ENCODE results near the gene OSER1.
"Not testable (repeated sequence)": the region's sequence is repeated elsewhere in the genome, so short reads cannot be mapped to it uniquely, and the experiment has no call there.

Gene OSER1

GRCh38 chr20:44210406-44211176 is at the start of gene OSER1:
Gene OSER1 (minus strand): TSS chr20:44210771. CDS start chr20:44206957, 3,814 bp downstream.
- peak; percentile 92 for DNase-seq

GRCh38 chr20:44258226-44258890 is 47.8 kb upstream of the OSER1 start:
- no peak for DNase-seq

- no peak for DNase-seq
These were observed 46.4 kb upstream of the OSER1 start for GRCh38 chr20:44256961-44257360.

DNA sequence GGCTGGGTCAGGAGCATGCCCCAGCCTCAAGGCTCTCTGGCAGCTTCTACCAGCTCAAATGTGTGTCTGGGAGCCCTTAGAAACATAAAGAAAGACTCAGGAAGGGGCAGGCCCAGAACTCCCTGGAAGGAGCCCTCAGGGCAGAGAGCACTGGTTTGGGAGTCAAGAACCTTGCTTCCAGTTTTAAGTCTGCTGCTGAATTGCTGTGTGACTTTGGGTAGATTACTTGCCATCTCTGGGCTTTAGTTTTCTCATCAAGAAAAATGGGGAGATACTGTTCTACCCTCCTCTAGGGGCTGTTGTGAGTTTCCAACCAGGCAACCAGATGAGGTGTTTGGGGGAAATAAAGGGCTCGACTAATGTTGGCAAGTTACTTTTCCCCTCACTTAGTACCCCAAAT is 45.4 kb upstream of the OSER1 start:
- no peak for DNase-seq

DNA sequence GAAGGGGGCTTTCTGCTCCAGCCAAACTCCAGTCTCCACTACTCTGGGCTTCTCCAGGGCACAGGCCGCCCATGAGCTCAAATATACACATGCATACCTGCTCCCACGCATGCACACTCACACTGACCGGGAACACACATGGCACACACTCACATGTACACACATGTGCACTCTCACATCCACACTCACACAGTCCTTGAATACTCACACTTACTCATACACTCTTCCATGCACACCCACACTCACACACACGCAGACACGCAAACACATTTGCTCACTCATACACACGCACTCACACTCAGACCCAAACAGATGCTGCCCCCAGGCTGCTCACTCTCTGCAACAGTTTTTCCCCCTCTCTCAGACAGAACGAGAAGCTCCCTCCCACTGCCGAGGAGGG is 43.5 kb upstream of the OSER1 start:
- no peak for DNase-seq

DNA sequence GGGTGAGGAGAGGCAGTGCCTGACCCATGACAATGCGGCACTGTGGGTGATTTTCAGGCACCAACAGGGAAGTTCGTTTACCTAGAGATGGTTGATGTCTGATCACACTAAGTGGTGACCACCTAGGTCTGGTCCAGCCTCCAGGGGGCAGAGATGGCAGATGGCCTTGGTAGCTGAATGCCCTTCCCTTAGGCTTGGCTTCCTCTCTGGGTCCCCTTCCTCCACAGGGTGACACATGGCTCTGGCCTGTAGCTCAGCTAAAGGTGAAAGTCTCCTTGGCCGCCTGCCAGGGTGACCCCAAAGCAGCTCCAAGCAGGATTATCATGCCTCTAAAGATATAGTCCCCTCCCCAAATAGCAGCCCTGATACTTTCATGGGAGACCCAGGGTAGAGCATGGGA is 43.0 kb upstream of the OSER1 start:
- DNase-seq: no peak

GRCh38 chr20:44251284-44251683 is 40.7 kb upstream of the OSER1 start:
- DNase-seq: no peak

- no peak for DNase-seq
These were observed 37.8 kb upstream of the OSER1 start for GRCh38 chr20:44248410-44248759.

- DNase-seq: peak; percentile 1
These were observed 37.2 kb upstream of the OSER1 start for GRCh38 chr20:44247586-44248409.

DNA sequence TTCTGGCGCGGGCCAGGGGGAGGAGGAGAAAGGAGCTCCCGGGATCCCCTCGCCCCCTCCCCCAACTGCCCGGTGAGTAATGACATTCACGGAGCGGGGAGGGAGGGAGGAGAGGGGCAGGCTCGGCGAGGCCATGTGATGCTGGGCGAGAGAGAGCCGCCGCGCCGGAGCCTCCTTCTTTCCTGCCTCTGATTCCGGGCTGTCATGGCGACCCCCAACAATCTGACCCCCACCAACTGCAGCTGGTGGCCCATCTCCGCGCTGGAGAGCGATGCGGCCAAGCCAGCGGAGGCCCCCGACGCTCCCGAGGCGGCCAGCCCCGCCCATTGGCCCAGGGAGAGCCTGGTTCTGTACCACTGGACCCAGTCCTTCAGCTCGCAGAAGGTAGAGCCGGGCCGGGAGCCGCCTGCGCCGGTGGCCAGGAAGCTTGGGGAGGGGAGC is 36.6 kb upstream of the OSER1 start, which contains the start of gene GDAP1L1:
Gene GDAP1L1, plus strand, starts transcription at position 178 of the 441 bp plus-strand sequence. Its CDS starts 27 bp downstream, at position 205.
- DNase-seq: no peak

- DNase-seq: no peak
These were observed 35.4 kb upstream of the OSER1 start for GRCh38 chr20:44245977-44246376.

- no peak for DNase-seq
These were observed 31.2 kb upstream of the OSER1 start for GRCh38 chr20:44241796-44242195.

GRCh38 chr20:44236840-44237239 is 26.3 kb upstream of the OSER1 start:
- not testable (repeated sequence) for DNase-seq

- DNase-seq: no peak
These were observed 25.1 kb upstream of the OSER1 start for GRCh38 chr20:44235702-44236101.

GRCh38 chr20:44234566-44235317 is 24.2 kb upstream of the OSER1 start:
- no peak for DNase-seq

- no peak for DNase-seq
These were observed 23.0 kb upstream of the OSER1 start for GRCh38 chr20:44233436-44234016.

DNA sequence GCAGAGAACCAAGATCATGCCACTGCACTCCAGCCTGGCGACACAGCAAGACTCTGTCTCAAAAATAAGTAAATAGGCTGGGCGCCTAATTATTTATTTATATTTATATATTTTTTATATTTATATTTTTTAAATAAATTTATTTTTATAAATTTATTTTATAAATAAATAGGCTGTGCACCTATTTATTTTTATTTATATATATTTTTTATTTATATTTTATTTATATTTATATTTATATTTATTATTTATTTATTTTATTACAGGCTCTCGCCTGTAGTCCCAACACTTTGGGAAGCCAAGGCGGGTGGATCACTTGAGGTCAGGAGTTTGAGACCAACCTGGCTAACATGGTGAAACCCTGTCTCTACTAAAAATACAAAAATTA is 21.9 kb upstream of the OSER1 start:
- DNase-seq: not testable (repeated sequence)

- no peak for DNase-seq
These were observed 21.3 kb upstream of the OSER1 start for GRCh38 chr20:44231713-44232468.

DNA sequence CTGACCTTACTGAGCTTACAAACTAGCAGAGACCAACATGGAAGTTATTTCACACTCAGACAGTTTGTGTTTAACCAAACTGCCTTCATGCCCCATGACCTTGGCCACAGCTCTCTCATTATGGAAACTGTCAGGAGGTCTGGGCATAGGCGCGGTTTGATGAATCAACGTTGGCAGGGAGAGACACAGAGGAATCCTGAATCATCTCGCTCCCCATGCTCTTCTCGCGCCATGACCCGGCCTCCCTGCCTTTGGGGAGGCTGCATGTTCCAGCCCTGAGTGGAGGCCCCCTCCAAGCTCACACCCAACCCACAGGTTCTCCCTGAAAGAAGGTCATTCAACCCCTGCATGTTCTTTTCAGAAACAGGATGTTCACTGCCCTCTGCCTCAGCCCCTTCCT is 20.6 kb upstream of the OSER1 start:
- DNase-seq: no peak

DNA sequence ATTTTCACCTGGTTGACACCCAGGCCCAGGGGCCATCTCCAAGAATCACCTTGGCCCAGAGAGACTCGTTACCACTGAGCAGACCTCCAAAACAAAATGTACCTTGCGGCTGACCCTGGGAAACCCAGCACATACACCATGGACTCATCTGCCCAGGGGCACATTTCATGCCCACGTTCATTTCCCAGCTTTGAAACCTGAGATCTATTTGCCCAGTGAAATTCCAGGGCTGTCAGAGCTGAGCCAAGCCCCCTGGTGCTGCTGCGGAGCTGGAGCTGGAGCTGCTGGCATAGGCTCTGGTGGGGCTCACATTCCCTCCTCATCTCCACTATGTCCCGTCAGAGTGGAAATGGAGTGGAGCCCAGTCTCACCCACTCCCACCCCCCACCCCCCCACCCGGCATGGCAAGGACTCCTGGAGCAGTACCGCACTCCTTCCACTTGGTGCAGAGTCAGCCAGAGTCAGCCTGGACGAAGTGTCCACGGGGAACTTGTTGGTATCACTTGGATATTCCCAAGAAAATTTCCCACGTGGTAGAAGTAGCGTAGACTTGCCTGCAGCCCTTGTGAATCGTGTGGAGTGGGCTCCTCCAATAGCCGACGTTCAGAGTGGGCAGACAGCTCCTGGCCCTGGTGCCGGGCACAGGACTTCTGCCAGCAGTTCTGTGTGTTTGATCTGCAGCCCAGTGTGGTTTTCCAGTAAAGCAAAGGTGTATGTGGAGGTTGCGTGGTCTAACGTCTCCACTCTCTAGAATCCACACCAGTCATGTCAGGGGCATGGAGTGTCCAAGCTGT is 18.1 kb upstream of the OSER1 start:
- no peak for DNase-seq

DNA sequence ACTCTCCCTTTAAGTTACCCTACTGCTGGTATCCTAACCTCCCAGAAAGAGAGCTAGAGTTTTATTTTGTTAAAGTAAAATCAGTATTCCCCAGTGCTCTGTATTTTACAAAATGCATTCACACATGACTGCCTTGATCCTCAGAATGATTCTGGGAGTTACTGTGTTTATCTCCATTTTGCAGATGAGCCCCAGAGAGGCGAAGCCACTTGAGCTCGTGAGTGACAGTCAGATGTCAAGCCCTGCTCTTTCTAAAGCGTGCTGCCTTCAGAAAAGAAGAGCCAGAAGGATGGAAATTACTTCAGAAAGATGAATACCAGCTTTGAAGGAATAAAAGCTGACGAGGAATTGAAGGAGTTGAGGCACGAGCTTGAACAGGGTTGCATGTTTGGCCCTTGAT is 14.1 kb upstream of the OSER1 start:
- DNase-seq: no peak
